ENCODE data around the gene ACE2. TPM values are rescaled to one million over a fixed set of nuclear protein-coding genes. Genes with fewer than 3 reads are reported as not detected.

The ACE2 gene
- total RNA-seq, 1 experiment from 2014 or later = not detected

DNA sequence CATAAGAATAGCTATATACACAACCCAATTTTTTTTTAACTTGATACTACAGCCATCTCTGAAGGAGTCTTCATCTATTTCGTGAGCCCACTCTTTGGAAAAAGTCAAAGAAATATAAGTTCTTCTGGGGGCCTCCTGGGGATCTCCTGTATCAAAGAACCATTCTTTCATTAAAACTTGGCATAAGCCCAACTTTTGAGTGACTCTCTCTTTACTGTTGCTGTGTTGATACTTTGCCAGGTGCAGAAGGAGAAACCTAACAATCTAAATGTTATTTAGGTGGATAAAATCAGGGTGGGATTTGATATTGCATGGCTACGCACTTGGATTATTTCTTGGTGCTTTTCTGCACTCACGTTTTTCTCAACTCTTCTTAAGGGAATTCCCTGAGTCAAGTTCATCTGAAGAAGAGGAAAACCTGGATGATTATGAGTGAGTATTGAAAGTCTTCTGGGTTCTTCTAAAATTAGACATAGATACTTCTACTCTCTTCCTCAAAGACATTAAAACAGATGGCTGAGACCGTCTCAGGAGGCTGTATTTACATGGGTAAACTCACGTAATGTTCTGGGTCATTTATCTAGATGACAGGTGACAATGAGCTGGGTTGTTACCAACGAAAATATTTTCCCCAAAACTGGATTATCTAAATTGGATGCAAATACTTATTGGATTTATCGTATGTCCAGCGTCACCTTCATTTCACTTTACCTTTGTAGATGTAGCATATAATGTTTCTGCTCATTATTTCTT is 74.9 kb downstream of the ACE2 start:
- H4K91ac ChIP-seq (ENCODE audit: insufficient read length, low read depth, low read length) = no peak overlapping the region
- no peak overlapping the region for H3T11ph ChIP-seq (ENCODE audit: low read length)
- no peak overlapping the region for H2BK120ac ChIP-seq (ENCODE audit: low read depth, low read length, poor library complexity, severe bottlenecking)
- no peak overlapping the region for H4K8ac ChIP-seq (replicated peaks; ENCODE audit: insufficient read length, low read depth, low read length)
- no peak overlapping the region for H3K4ac ChIP-seq (ENCODE audit: low read depth, low read length)
- peaks cover 11% of the 10 kb centered on the region for H3K27me3 Mint-ChIP-seq (ENCODE audit: low read depth)
- H3K4me3 Mint-ChIP-seq = no peak overlapping the region
- TF ChIP-seq, protein P1, sequence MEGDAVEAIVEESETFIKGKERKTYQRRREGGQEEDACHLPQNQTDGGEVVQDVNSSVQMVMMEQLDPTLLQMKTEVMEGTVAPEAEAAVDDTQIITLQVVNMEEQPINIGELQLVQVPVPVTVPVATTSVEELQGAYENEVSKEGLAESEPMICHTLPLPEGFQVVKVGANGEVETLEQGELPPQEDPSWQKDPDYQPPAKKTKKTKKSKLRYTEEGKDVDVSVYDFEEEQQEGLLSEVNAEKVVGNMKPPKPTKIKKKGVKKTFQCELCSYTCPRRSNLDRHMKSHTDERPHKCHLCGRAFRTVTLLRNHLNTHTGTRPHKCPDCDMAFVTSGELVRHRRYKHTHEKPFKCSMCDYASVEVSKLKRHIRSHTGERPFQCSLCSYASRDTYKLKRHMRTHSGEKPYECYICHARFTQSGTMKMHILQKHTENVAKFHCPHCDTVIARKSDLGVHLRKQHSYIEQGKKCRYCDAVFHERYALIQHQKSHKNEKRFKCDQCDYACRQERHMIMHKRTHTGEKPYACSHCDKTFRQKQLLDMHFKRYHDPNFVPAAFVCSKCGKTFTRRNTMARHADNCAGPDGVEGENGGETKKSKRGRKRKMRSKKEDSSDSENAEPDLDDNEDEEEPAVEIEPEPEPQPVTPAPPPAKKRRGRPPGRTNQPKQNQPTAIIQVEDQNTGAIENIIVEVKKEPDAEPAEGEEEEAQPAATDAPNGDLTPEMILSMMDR (conservative IDR thresholded peaks at IDR 0.05) = no peak
- H4K20me1 ChIP-seq (ENCODE audit: control insufficient read depth, insufficient read depth, insufficient read length) = no peaks in the 10 kb centered on the region
- no peak overlapping the region for H3K9ac ChIP-seq (ENCODE audit: extremely low read depth, insufficient read length, low read length)
- no peak overlapping the region for H2BK15ac ChIP-seq (ENCODE audit: low read depth, low read length)
- no peak overlapping the region for H4K5ac ChIP-seq (ENCODE audit: insufficient read length, low read depth, low read length)
- H2AFZ ChIP-seq (ENCODE audit: low read length) = no peak overlapping the region
- no peak overlapping the region for H2AK5ac ChIP-seq (ENCODE audit: insufficient read length, low read length)
- H3K9me3 ChIP-seq (ENCODE audit: control insufficient read depth, low read depth, low read length) = no peaks in the 10 kb centered on the region
- H3K79me1 ChIP-seq (ENCODE audit: insufficient read depth, low read depth, low read length, poor library complexity, severe bottlenecking) = no peaks in the 10 kb centered on the region
- H2BK5ac ChIP-seq (ENCODE audit: insufficient read length, low read length) = no peak overlapping the region
- no peaks in the 10 kb centered on the region for H3K4me1 Mint-ChIP-seq
- no peaks in the 10 kb centered on the region; a peak in 1 of 5 replicates for H3K9me3 Mint-ChIP-seq
- H3K56ac ChIP-seq (ENCODE audit: insufficient read length, low read depth, low read length) = no peak overlapping the region
- no peak overlapping the region for H3K4me2 ChIP-seq (ENCODE audit: insufficient read depth, insufficient read length, low read length)
- no peak overlapping the region for H3K27ac ChIP-seq (ENCODE audit: insufficient read length, low read depth, low read length)
- no peak overlapping the region for H3K23ac ChIP-seq (ENCODE audit: insufficient read length, low read depth, low read length)
- H3K79me2 ChIP-seq (ENCODE audit: insufficient read depth, low read length) = no peaks in the 10 kb centered on the region
- no peak overlapping the region for H3K18ac ChIP-seq (ENCODE audit: insufficient read length, low read depth, low read length)
- no peaks in the 10 kb centered on the region for H3K23me2 ChIP-seq (ENCODE audit: insufficient read length, low read depth, low read length, poor library complexity, severe bottlenecking)
- H2BK20ac ChIP-seq (ENCODE audit: low read depth, low read length, poor library complexity, severe bottlenecking) = no peak overlapping the region
- no peak overlapping the region for H2BK12ac ChIP-seq (ENCODE audit: insufficient read length, low read depth, low read length)
- H3K27me3 ChIP-seq (ENCODE audit: insufficient read depth, low read length) = no peaks in the 10 kb centered on the region
- H3K27ac Mint-ChIP-seq = no peak overlapping the region
- H3K14ac ChIP-seq (ENCODE audit: insufficient read depth, low read length) = no peak overlapping the region
- H3K4me1 ChIP-seq (ENCODE audit: insufficient read depth, low read length) = no peaks in the 10 kb centered on the region
- H3K36me3 Mint-ChIP-seq (ENCODE audit: insufficient read depth in 1 of 3, low read depth in 3 of 3) = no peaks in the 10 kb centered on the region
- no peak for DNase-seq
- no CpG with 5 or more reads among the region's 8 CpGs for WGBS (ENCODE audit: extremely low coverage, insufficient read length, low lambda C conversion rate)

Data from H9 (cell line).